ENCODE data around the gene NCOA1.
"Not testable (repeated sequence)": the region's sequence is repeated elsewhere in the genome, so short reads cannot be mapped to it uniquely, and the experiment has no call there.

The NCOA1 gene

GRCh38 chr2:24477229-24477628 lies 13.8 kb upstream of the NCOA1 start:
- DNase-seq: no peak

GRCh38 chr2:24478243-24478642 lies 12.8 kb upstream of the NCOA1 start:
- no peak for DNase-seq

- DNase-seq: no peak
Measured at GRCh38 chr2:24480245-24480644, 10.8 kb upstream of the NCOA1 start.

- no peak for DNase-seq
Measured at GRCh38 chr2:24482251-24482971, 8.6 kb upstream of the NCOA1 start.

- no peak for DNase-seq
Measured at GRCh38 chr2:24482972-24483300, 8.1 kb upstream of the NCOA1 start.

- not testable (repeated sequence) for DNase-seq
Measured at GRCh38 chr2:24484677-24485076, 6.4 kb upstream of the NCOA1 start.

GRCh38 chr2:24485197-24485596 lies 5.9 kb upstream of the NCOA1 start:
- no peak for DNase-seq

- DNase-seq: no peak
Measured at GRCh38 chr2:24486636-24487205, 4.3 kb upstream of the NCOA1 start.

- DNase-seq: no peak
Measured at GRCh38 chr2:24489465-24490180, 1.4 kb upstream of the NCOA1 start.

- peak; percentile 43 for DNase-seq
Measured at GRCh38 chr2:24490181-24490689, 819 bp upstream of the NCOA1 start.

- peak; percentile 31 for DNase-seq
Measured at GRCh38 chr2:24491542-24492420, 727 bp downstream of the NCOA1 start.

- peak; percentile 17 for DNase-seq
Measured at GRCh38 chr2:24492421-24493279, 1.6 kb downstream of the NCOA1 start.

- peak; percentile 36 for DNase-seq
Measured at GRCh38 chr2:24493713-24494112, 2.7 kb downstream of the NCOA1 start.

GRCh38 chr2:24494410-24494809 lies 3.4 kb downstream of the NCOA1 start:
- no peak for DNase-seq

GRCh38 chr2:24495451-24495850 lies 4.4 kb downstream of the NCOA1 start:
- DNase-seq: no peak

- no peak for DNase-seq
Measured at GRCh38 chr2:24496959-24497358, 5.9 kb downstream of the NCOA1 start.

- DNase-seq: no peak
Measured at GRCh38 chr2:24497685-24498084, 6.6 kb downstream of the NCOA1 start.

GRCh38 chr2:24498121-24498520 lies 7.1 kb downstream of the NCOA1 start:
- DNase-seq: no peak

- DNase-seq: no peak
Measured at GRCh38 chr2:24501813-24502212, 10.8 kb downstream of the NCOA1 start.

- no peak for DNase-seq
Measured at GRCh38 chr2:24505534-24506275, 14.7 kb downstream of the NCOA1 start.

GRCh38 chr2:24507549-24507948 lies 16.5 kb downstream of the NCOA1 start:
- no peak for DNase-seq

Measured in fibroblast of skin of abdomen (primary cell).